GM18499 (cell line): ENCODE results near the gene TBX3.

ENCODE experiments used
- ATAC-seq: cut with Tn5 transposase; IDR thresholded peaks from one replicate; pipeline ENCODE4 v1.9.1; 2021; ENCODE audit warnings: moderate number of reproducible peaks; ENCODE audit not compliant: insufficient read depth, unreplicated experiment

Gene TBX3

GRCh38 chr12:114697243-114697716 lies 13.3 kb upstream of the TBX3 start:
- no peak for ATAC-seq

GRCh38 chr12:114696443-114697242 lies 12.7 kb upstream of the TBX3 start:
- ATAC-seq = no peak

GRCh38 chr12:114695305-114695592 lies 11.3 kb upstream of the TBX3 start:
- ATAC-seq = no peak

- no peak for ATAC-seq
Observed at GRCh38 chr12:114694436-114695304, 10.7 kb upstream of the TBX3 start.

- no peak for ATAC-seq
Observed at GRCh38 chr12:114693532-114693931, 9.6 kb upstream of the TBX3 start.

GRCh38 chr12:114693059-114693531 lies 9.1 kb upstream of the TBX3 start:
- ATAC-seq = no peak

- ATAC-seq = no peak
Observed at GRCh38 chr12:114692186-114693058, 8.4 kb upstream of the TBX3 start.

- no peak for ATAC-seq
Observed at GRCh38 chr12:114691763-114692185, 7.8 kb upstream of the TBX3 start.

- no peak for ATAC-seq
Observed at GRCh38 chr12:114691196-114691595, 7.2 kb upstream of the TBX3 start.

- no peak for ATAC-seq
Observed at GRCh38 chr12:114690267-114691135, 6.5 kb upstream of the TBX3 start.

- no peak for ATAC-seq
Observed at GRCh38 chr12:114689075-114689994, 5.4 kb upstream of the TBX3 start.

GRCh38 chr12:114688256-114688845 lies 4.4 kb upstream of the TBX3 start:
- ATAC-seq = no peak

- no peak for ATAC-seq
Observed at GRCh38 chr12:114687802-114688201, 3.8 kb upstream of the TBX3 start.

GRCh38 chr12:114686773-114687500 lies 3.0 kb upstream of the TBX3 start:
- ATAC-seq = no peak

GRCh38 chr12:114686426-114686772 lies 2.4 kb upstream of the TBX3 start:
- no peak for ATAC-seq

GRCh38 chr12:114685869-114686268 lies 1.9 kb upstream of the TBX3 start:
- ATAC-seq = no peak

- no peak for ATAC-seq
Observed at GRCh38 chr12:114685320-114685781, 1.4 kb upstream of the TBX3 start.
